Measurements from ENCODE around the gene CDON. TPM values are rescaled to one million over a fixed set of nuclear protein-coding genes. Genes with fewer than 3 reads are reported as not detected.

The CDON gene
- total RNA-seq, 2 experiments from 2014 or later = 1.9 to 2.7 TPM

GRCh38 chr11:125976156-125976555 lies 86.5 kb downstream of the CDON start:
- no peak overlapping the region for H3K27ac Mint-ChIP-seq
- no peak overlapping the region for H3K4me3 ChIP-seq (ENCODE audit: low read length)
- no peak for TF ChIP-seq CTCF (IDR thresholded peaks at IDR 0.05)

GRCh38 chr11:125975634-125976033 lies 87.0 kb downstream of the CDON start:
- Histone ChIP-seq H3K4me1 (ENCODE audit: insufficient read depth, low read length) (no peaks in the 10 kb centered on the region), H3K27ac (ENCODE audit: low read depth in 1 of 2, low read length in 2 of 2) (no peak overlapping the region), H3K4me3 (ENCODE audit: low read length) (no peak overlapping the region), H3K27me3 (ENCODE audit: control insufficient read depth in 1 of 2, insufficient read depth in 2 of 2, low read length in 2 of 2) (no peaks in the 10 kb centered on the region), H3K9me3 (ENCODE audit: control insufficient read depth in 1 of 2, insufficient read depth in 1 of 2, low read length in 2 of 2) (no peaks in the 10 kb centered on the region), H3K36me3 (ENCODE audit: insufficient read depth, low read length) (no peaks in the 10 kb centered on the region)
- no peaks in the 10 kb centered on the region for H3K4me1 Mint-ChIP-seq (ENCODE audit: low read depth)
- H3K4me3 Mint-ChIP-seq = no peak overlapping the region
- TF ChIP-seq CTCF (IDR thresholded peaks at IDR 0.05) = no peak
- ATAC-seq (ENCODE audit: poor library complexity) (no peak), DNase-seq (no peak)
- POLR2A ChIA-PET = no interaction called here
- H3K27me3 Mint-ChIP-seq = no peaks in the 10 kb centered on the region
- intact Hi-C loops (cut with DNase I, micrococcal nuclease) = no loop called here
- H3K27ac Mint-ChIP-seq = no peak overlapping the region
- H3K36me3 Mint-ChIP-seq (ENCODE audit: low read depth) = no peaks in the 10 kb centered on the region
- H3K9me3 Mint-ChIP-seq = no peaks in the 10 kb centered on the region
- CTCF ChIA-PET = no interaction called here

More at GRCh38 chr11:125976156-125976555, 86.5 kb downstream of the CDON start:
- Histone ChIP-seq H3K4me1 (ENCODE audit: insufficient read depth, low read length) (no peaks in the 10 kb centered on the region), H3K27ac (ENCODE audit: low read depth in 1 of 2, low read length in 2 of 2) (no peak overlapping the region), H3K36me3 (ENCODE audit: insufficient read depth, low read length) (no peaks in the 10 kb centered on the region), H3K9me3 (ENCODE audit: control insufficient read depth in 1 of 2, insufficient read depth in 1 of 2, low read length in 2 of 2) (no peaks in the 10 kb centered on the region), H3K27me3 (ENCODE audit: control insufficient read depth in 1 of 2, insufficient read depth in 2 of 2, low read length in 2 of 2) (no peaks in the 10 kb centered on the region)
- no peak for DNase-seq
- no peaks in the 10 kb centered on the region for H3K36me3 Mint-ChIP-seq (ENCODE audit: low read depth)
- intact Hi-C loops (cut with DNase I, micrococcal nuclease) = no loop called here
- no peaks in the 10 kb centered on the region for H3K27me3 Mint-ChIP-seq
- no peak for ATAC-seq (ENCODE audit: poor library complexity)
- no peak overlapping the region for H3K4me3 Mint-ChIP-seq
- POLR2A ChIA-PET = no interaction called here
- H3K9me3 Mint-ChIP-seq = no peaks in the 10 kb centered on the region
- CTCF ChIA-PET = no interaction called here
- no peaks in the 10 kb centered on the region for H3K4me1 Mint-ChIP-seq (ENCODE audit: low read depth)

- DNase-seq (no peak), ATAC-seq (ENCODE audit: poor library complexity) (no peak)
- H3K4me1 ChIP-seq (ENCODE audit: insufficient read depth, low read length) = no peaks in the 10 kb centered on the region
- ChIA-PET POLR2A (no interaction called here), CTCF (no interaction called here)
- no peaks in the 10 kb centered on the region for H3K36me3 ChIP-seq (ENCODE audit: insufficient read depth, low read length)
- no peak overlapping the region for H3K4me3 Mint-ChIP-seq
- H3K9me3 Mint-ChIP-seq = no peaks in the 10 kb centered on the region
- no peak overlapping the region for H3K27ac ChIP-seq (ENCODE audit: low read depth in 1 of 2, low read length in 2 of 2)
- intact Hi-C loops (cut with DNase I, micrococcal nuclease) = no loop called here
- no peaks in the 10 kb centered on the region for H3K36me3 Mint-ChIP-seq (ENCODE audit: low read depth)
- H3K4me1 Mint-ChIP-seq (ENCODE audit: low read depth) = no peaks in the 10 kb centered on the region
- no peaks in the 10 kb centered on the region for H3K9me3 ChIP-seq (ENCODE audit: control insufficient read depth in 1 of 2, insufficient read depth in 1 of 2, low read length in 2 of 2)
- H3K27me3 ChIP-seq (ENCODE audit: control insufficient read depth in 1 of 2, insufficient read depth in 2 of 2, low read length in 2 of 2) = no peaks in the 10 kb centered on the region
- H3K27me3 Mint-ChIP-seq = no peaks in the 10 kb centered on the region
- H3K27ac Mint-ChIP-seq = no peak overlapping the region
- no peak for TF ChIP-seq CTCF (IDR thresholded peaks at IDR 0.05)
- no peak overlapping the region for H3K4me3 ChIP-seq (ENCODE audit: low read length)
These were observed 88.4 kb downstream of the CDON start for GRCh38 chr11:125974284-125974683.

Measured in CD4-positive, alpha-beta T cell (primary cell).